Mesenteric fat pad (tissue), 1 donor: ENCODE results near the gene ACTR6. TPM values are rescaled to one million over a fixed set of nuclear protein-coding genes. Genes with fewer than 3 reads are reported as not detected.
"Not testable (repeated sequence)": the region's sequence is repeated elsewhere in the genome, so short reads cannot be mapped to it uniquely, and the experiment has no call there.

Experiments
- DNase-seq: peaks from one replicate; pipeline ENCODE4 v3.0.0-alpha.2; 2020; ENCODE audit warnings: low spot score
- total RNA-seq: library from RNA; stranded (reverse); fragmentation: NEBNext Ultra II Directional; extraction: Animal tissue kit (Norgen Biotek cat#: 25700); gene quantifications from one replicate; pipeline ENCODE4 v1.2.1, GENCODE V29; 2021
- donor health status: DM: yes; HTN: yes; CAD: no.

Gene ACTR6
- total RNA-seq, 1 donor from 2014 or later = 17.7 TPM

- no peak for DNase-seq
Measured at GRCh38 chr12:100219328-100220109, 18.9 kb downstream of the ACTR6 start.

- no peak for DNase-seq
Measured at GRCh38 chr12:100221523-100221922, 20.9 kb downstream of the ACTR6 start.

GRCh38 chr12:100222173-100222572 is 21.6 kb downstream of the ACTR6 start:
- not testable (repeated sequence) for DNase-seq

- no peak for DNase-seq
Measured at GRCh38 chr12:100225491-100225890, 24.9 kb downstream of the ACTR6 start.

GRCh38 chr12:100229036-100229635 is 28.5 kb downstream of the ACTR6 start:
- no peak for DNase-seq

- DNase-seq = no peak
Measured at GRCh38 chr12:100229876-100230275, 29.3 kb downstream of the ACTR6 start.

GRCh38 chr12:100231873-100232272 is 31.3 kb downstream of the ACTR6 start:
- DNase-seq = not testable (repeated sequence)

- DNase-seq = no peak
Measured at GRCh38 chr12:100234166-100234565, 33.6 kb downstream of the ACTR6 start.

- no peak for DNase-seq
Measured at GRCh38 chr12:100234591-100235304, 34.1 kb downstream of the ACTR6 start.

GRCh38 chr12:100238801-100239200 is 38.2 kb downstream of the ACTR6 start:
- DNase-seq = no peak

- DNase-seq = no peak
Measured at GRCh38 chr12:100239589-100239988, 39.0 kb downstream of the ACTR6 start.

GRCh38 chr12:100243137-100243536 is 42.5 kb downstream of the ACTR6 start:
- no peak for DNase-seq

GRCh38 chr12:100247765-100248164 is 47.1 kb downstream of the ACTR6 start:
- DNase-seq = no peak

- DNase-seq = no peak
Measured at GRCh38 chr12:100248886-100249285, 48.3 kb downstream of the ACTR6 start.

- DNase-seq = no peak
Measured at GRCh38 chr12:100249941-100250340, 49.3 kb downstream of the ACTR6 start.

GRCh38 chr12:100251917-100252316 is 51.3 kb downstream of the ACTR6 start:
- no peak for DNase-seq

GRCh38 chr12:100253437-100253836 is 52.8 kb downstream of the ACTR6 start:
- no peak for DNase-seq

- no peak for DNase-seq
Measured at GRCh38 chr12:100254876-100255275, 54.3 kb downstream of the ACTR6 start.

GRCh38 chr12:100258127-100258526 is 57.5 kb downstream of the ACTR6 start:
- no peak for DNase-seq

GRCh38 chr12:100263131-100263530 is 62.5 kb downstream of the ACTR6 start:
- DNase-seq = no peak

- not testable (repeated sequence) for DNase-seq
Measured at GRCh38 chr12:100265107-100265506, 64.5 kb downstream of the ACTR6 start.
